Keratinocyte (primary cell): Measurements from ENCODE around the gene FOXE3.

Experiments used
- CTCF ChIP-seq, 3 experiments: IDR thresholded peaks in 1 of 3; conservative IDR thresholded peaks in 1 of 3; optimal IDR thresholded peaks in 1 of 3; 2 replicates in 2 of 3; 3 replicates in 1 of 3; pipeline versions ENCODE3 to v1.5.1; 2011; ENCODE audit warnings: low read length in 3 of 3, mild to moderate bottlenecking in 3 of 3, moderate library complexity in 2 of 3, control low read depth in 1 of 3, inconsistent platforms in 1 of 3; ENCODE audit not compliant: insufficient read depth in 2 of 3; ENCODE audit errors: extremely low read depth in 1 of 3
- EZH2 ChIP-seq: IDR thresholded peaks from one replicate; pipeline ENCODE4 v1.6.1; 2012; ENCODE audit warnings: inconsistent platforms, mild to moderate bottlenecking, low read length, moderate library complexity

DNA sequence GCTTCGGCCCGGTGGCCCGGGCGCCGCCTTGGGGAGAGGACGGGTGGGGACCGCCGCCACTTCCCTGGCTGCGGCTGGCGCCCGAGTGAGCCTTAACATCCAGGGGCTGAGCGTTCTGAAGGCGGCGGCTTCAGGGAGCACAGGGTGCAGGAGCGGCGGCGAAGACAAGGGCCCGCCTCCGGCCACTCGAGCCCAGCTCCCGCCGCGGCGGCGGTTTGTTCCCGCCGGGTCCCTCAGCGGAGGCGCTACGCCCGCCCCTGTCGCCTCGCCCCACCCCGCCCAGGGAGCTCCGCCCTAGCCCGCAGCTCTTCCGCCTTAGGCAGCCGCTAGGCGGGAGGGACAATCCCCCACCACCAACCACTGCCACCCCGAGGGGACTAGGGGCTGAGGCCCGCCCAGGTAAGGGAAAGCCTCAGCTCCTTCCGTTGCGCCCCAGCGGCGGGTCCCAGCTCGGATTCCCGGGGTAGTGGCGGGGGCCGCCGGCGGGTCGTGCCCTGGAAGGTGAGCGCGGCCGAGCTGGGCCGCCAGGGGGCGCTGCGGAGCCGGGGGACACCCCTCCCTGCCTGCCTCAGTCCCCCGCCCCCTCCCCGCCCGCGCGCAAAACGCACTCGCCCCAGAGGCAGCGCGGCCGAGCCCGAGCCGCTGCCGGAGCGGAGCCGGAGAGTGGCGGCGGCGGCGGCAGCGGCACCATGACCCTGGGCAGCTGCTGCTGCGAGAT lies 21.5 kb downstream of the FOXE3 start, which contains the start of gene FOXD2:
- peak; percentile 48 to 82 (median 79) for TF ChIP-seq CTCF (optimal IDR thresholded peaks at IDR 0.05 in 1 of 3, IDR thresholded peaks at IDR 0.05 in 1 of 3, conservative IDR thresholded peaks at IDR 0.05 in 1 of 3; ENCODE audit: extremely low read depth in 1 of 3, insufficient read depth in 2 of 3, low read length in 3 of 3)
- TF ChIP-seq EZH2: no peak
